Measurements from ENCODE around the gene HNRNPUL1. TPM values are rescaled to one million over a fixed set of nuclear protein-coding genes. Genes with fewer than 3 reads are reported as not detected.

Gene HNRNPUL1
- total RNA-seq, 1 experiment from 2014 or later = 315 TPM

GRCh38 chr19:41296433-41296871, 32.3 kb downstream of the HNRNPUL1 start:
- H3K27me3 ChIP-seq (ENCODE audit: insufficient read depth, low read length) = no peaks in the 10 kb centered on the region; the same call in 1 of the 2 replicates
- Mint-ChIP-seq H3K4me1 (no peaks in the 10 kb centered on the region), H3K27me3 (ENCODE audit: low read depth) (no peaks in the 10 kb centered on the region), H3K27ac (no peak overlapping the region; a peak in 1 of 7 replicates), H3K4me3 (no peak overlapping the region), H3K36me3 (ENCODE audit: insufficient read depth in 1 of 3, low read depth in 3 of 3) (peaks cover 71 to 100% (median 98%) of the 10 kb centered on the region in 3 experiments; a peak in 6 of 7 replicates), H3K9me3 (no peaks in the 10 kb centered on the region)
- H2BK120ac ChIP-seq (ENCODE audit: low read depth, low read length, poor library complexity, severe bottlenecking) = no peak overlapping the region
- H2BK20ac ChIP-seq (ENCODE audit: low read depth, low read length, poor library complexity, severe bottlenecking) = no peak overlapping the region
- H2BK5ac ChIP-seq (ENCODE audit: insufficient read length, low read length) = no peak overlapping the region
- H3K4me2 ChIP-seq (ENCODE audit: insufficient read depth, insufficient read length, low read length) = no peak overlapping the region
- TF ChIP-seq CTCF (conservative IDR thresholded peaks at IDR 0.05) = no peak
- H4K20me1 ChIP-seq (ENCODE audit: control insufficient read depth, insufficient read depth, insufficient read length) = no peaks in the 10 kb centered on the region
- no peak overlapping the region for H3K9ac ChIP-seq (ENCODE audit: extremely low read depth, insufficient read length, low read length)
- no peaks in the 10 kb centered on the region for H3K79me2 ChIP-seq (ENCODE audit: insufficient read depth, low read length)
- no peak overlapping the region for H3T11ph ChIP-seq (ENCODE audit: low read length)
- H2BK15ac ChIP-seq (ENCODE audit: low read depth, low read length) = no peak overlapping the region
- no peaks in the 10 kb centered on the region for H3K9me3 ChIP-seq (ENCODE audit: control insufficient read depth, low read depth, low read length)
- no peak overlapping the region for H4K8ac ChIP-seq (replicated peaks; ENCODE audit: insufficient read length, low read depth, low read length)
- H4K91ac ChIP-seq (ENCODE audit: insufficient read length, low read depth, low read length) = no peak overlapping the region
- no peak overlapping the region for H3K4ac ChIP-seq (ENCODE audit: low read depth, low read length)
- H3K56ac ChIP-seq (ENCODE audit: insufficient read length, low read depth, low read length) = no peak overlapping the region
- no peak overlapping the region for H2AFZ ChIP-seq (ENCODE audit: low read length)
- H3K27ac ChIP-seq (ENCODE audit: insufficient read length, low read depth, low read length) = no peak overlapping the region
- H2AK5ac ChIP-seq (ENCODE audit: insufficient read length, low read length) = no peak overlapping the region
- H3K79me1 ChIP-seq (ENCODE audit: insufficient read depth, low read depth, low read length, poor library complexity, severe bottlenecking) = no peaks in the 10 kb centered on the region
- H4K5ac ChIP-seq (ENCODE audit: insufficient read length, low read depth, low read length) = no peak overlapping the region
- no peak overlapping the region for H2BK12ac ChIP-seq (ENCODE audit: insufficient read length, low read depth, low read length)
- DNase-seq = no peak
- no peak overlapping the region for H3K18ac ChIP-seq (ENCODE audit: insufficient read length, low read depth, low read length)
- H3K23me2 ChIP-seq (ENCODE audit: insufficient read length, low read depth, low read length, poor library complexity, severe bottlenecking) = no peaks in the 10 kb centered on the region
- H3K23ac ChIP-seq (ENCODE audit: insufficient read length, low read depth, low read length) = no peak overlapping the region
- H3K4me1 ChIP-seq (ENCODE audit: insufficient read depth, low read length) = no peaks in the 10 kb centered on the region
- WGBS (ENCODE audit: extremely low coverage, insufficient read length, low lambda C conversion rate) = no CpG with 5 or more reads among the region's 2 CpGs
- H3K14ac ChIP-seq (ENCODE audit: insufficient read depth, low read length) = no peak overlapping the region

Data from H9 (cell line).